ENCODE measurements around the gene FEM1C.

FEM1C gene

GRCh38 chr5:115532517-115532916 is 12.1 kb downstream of the FEM1C start:
- no peak for TF ChIP-seq CTCF (IDR thresholded peaks at IDR 0.05)

- no peak for TF ChIP-seq CTCF (IDR thresholded peaks at IDR 0.05)
These were observed 12.7 kb downstream of the FEM1C start for GRCh38 chr5:115531787-115532367.

GRCh38 chr5:115531380-115531779 is 13.2 kb downstream of the FEM1C start:
- TF ChIP-seq CTCF (IDR thresholded peaks at IDR 0.05), result no peak

- TF ChIP-seq CTCF (IDR thresholded peaks at IDR 0.05), result no peak
These were observed 14.1 kb downstream of the FEM1C start for GRCh38 chr5:115530426-115530825.

- TF ChIP-seq CTCF (IDR thresholded peaks at IDR 0.05), result no peak
These were observed 18.0 kb downstream of the FEM1C start for GRCh38 chr5:115526604-115527003.

- TF ChIP-seq CTCF (IDR thresholded peaks at IDR 0.05), result no peak
These were observed 20.3 kb downstream of the FEM1C start for GRCh38 chr5:115524199-115524847.

GRCh38 chr5:115522832-115523403 is 21.7 kb downstream of the FEM1C start:
- TF ChIP-seq CTCF (IDR thresholded peaks at IDR 0.05), result no peak
